ENCODE results near the gene C11orf68. TPM values are rescaled to one million over a fixed set of nuclear protein-coding genes. Genes with fewer than 3 reads are reported as not detected.
"Not testable (repeated sequence)": the region's sequence is repeated elsewhere in the genome, so short reads cannot be mapped to it uniquely, and the experiment has no call there.

Gene C11orf68
- total RNA-seq, 2 donors from 2014 or later: 14.1 to 18.1 TPM

DNA sequence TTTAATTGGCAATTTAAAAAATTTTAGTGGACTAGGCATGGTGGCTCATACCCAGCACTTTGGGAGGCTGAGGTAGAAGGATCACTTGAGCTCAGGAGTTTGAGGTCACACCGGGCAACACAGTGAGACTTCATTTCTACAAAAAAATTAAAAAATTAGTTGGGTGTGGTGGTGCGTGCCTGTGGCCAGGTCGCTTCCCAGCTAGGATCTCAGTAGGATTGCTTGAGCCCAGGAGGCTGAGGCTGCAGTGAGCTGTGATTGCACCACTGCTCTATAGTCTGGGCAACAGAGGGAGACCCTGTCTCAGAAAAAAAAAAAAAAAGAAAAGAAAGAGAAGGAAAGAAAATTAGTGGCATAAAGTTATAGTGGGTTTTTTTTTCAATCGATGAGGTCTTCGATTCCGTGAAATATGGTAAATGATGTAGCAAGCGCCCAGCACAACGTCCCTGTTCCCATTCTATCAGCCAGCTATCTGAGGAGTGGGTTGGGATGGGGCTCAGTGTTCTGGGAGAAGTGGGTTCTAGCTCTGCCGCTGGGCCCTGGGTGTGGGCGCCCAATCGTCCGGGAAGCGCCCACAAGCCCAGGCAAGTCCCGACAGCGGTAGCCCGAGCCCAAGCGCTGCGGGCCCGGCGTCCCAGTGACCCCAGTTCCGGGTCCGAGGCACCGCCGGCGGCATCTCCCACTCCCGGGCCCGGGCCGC is 20.1 kb downstream of the C11orf68 start:
- peaks cover 4% of the 10 kb centered on the region for H3K27me3 Mint-ChIP-seq
- H3K4me1 Mint-ChIP-seq: peaks cover 10% of the 10 kb centered on the region
- H3K36me3 Mint-ChIP-seq (ENCODE audit: low read depth): no peaks in the 10 kb centered on the region
- ATAC-seq (no peak), DNase-seq (no peak)
- no peaks in the 10 kb centered on the region for H3K9me3 ChIP-seq (ENCODE audit: control insufficient read depth, low read length, poor library complexity, severe bottlenecking)
- peak overlapping the region; percentile 45 for H3K27ac Mint-ChIP-seq
- H3K4me3 Mint-ChIP-seq: peak overlapping the region; percentile 71

DNA sequence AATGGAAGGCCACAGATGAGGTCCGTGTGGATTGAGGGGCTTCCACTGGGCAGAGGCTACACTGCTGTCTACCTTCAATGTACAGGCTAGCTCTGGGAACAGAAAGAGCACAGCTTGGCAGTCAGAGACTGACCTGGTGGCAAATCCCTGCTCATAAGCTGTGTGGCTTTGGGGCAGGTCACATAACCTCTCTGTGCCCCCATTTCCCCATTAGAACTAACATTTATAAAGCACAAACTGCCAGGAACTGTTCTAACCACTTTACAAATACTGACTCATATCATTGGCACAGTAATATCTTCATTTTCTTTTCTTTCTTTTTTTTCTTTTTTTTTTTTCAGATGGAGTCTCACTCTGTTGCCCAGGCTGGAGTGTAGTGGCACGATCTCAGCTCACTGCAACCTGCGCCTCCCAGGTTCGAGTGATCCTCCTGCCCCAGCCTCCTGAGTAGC is 21.8 kb downstream of the C11orf68 start:
- peaks cover 19% of the 10 kb centered on the region for H3K4me1 Mint-ChIP-seq
- H3K36me3 Mint-ChIP-seq (ENCODE audit: low read depth): no peaks in the 10 kb centered on the region
- peak overlapping the region; percentile 31 for H3K4me3 Mint-ChIP-seq
- ATAC-seq (no peak), DNase-seq (no peak)
- no peak overlapping the region for H3K27ac Mint-ChIP-seq
- no peaks in the 10 kb centered on the region for H3K27me3 Mint-ChIP-seq
- H3K9me3 ChIP-seq (ENCODE audit: control insufficient read depth, low read length, poor library complexity, severe bottlenecking): no peaks in the 10 kb centered on the region

DNA sequence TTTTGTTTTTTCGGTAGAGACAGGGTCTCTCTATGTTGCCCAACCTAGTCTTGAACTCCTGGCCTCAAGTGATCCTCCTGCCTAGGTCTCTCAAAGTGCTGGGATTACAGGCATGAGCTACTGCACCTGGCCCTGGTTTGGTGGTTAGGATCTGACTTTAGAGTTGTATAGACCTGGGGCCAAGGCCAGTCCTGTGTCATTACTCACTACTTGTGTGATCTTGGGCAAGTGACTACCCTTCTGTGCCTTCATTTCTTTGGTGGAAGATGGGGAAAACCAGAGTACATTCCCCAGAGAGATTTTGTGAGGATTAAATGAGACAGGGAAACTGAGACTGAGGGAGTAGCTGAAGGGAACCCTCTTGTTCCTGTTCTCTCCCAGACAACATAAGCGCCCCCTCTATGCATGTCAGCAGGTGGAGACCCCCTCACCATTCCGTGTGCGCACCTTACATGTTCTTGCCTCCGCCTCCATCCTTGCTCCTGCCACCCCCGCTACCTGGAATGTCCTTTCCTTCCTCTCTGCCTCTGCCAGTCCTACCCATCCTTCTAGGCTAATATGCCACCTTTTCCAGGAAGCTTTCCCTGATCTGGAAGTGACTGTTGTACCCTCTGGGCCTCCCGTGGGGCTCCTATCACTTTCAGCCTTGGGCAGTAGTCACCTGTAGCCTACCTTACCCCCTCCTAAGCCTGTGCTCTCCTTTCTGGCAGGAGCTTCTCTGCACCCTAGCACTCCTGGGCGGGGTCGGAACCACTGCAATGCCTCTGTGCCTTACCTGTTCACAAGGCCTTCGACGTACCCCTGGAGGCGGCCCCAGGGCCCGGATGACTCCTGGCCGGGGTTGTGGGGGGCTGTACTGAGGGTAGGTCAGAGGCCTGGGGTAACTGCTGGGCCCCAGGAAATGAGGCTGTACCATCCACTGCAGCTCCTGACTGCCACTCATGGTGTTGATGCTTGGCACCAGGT is 22.5 kb downstream of the C11orf68 start:
- Mint-ChIP-seq H3K4me1 (peaks cover 19% of the 10 kb centered on the region), H3K4me3 (peak overlapping the region; percentile 31), H3K27ac (peak overlapping the region; percentile 84), H3K27me3 (no peaks in the 10 kb centered on the region), H3K36me3 (ENCODE audit: low read depth) (no peaks in the 10 kb centered on the region)
- no peak for ATAC-seq
- DNase-seq: no peak
- no peaks in the 10 kb centered on the region for H3K9me3 ChIP-seq (ENCODE audit: control insufficient read depth, low read length, poor library complexity, severe bottlenecking)

GRCh38 chr11:65895482-65895981 is 23.3 kb downstream of the C11orf68 start:
- no peaks in the 10 kb centered on the region for H3K9me3 ChIP-seq (ENCODE audit: control insufficient read depth, low read length, poor library complexity, severe bottlenecking)
- Mint-ChIP-seq H3K27me3 (no peaks in the 10 kb centered on the region), H3K36me3 (ENCODE audit: low read depth) (no peaks in the 10 kb centered on the region), H3K4me3 (peak overlapping the region; percentile 3), H3K4me1 (peaks cover 19% of the 10 kb centered on the region), H3K27ac (peak overlapping the region; percentile 84)
- ATAC-seq (no peak), DNase-seq (no peak)

- Mint-ChIP-seq H3K27me3 (no peaks in the 10 kb centered on the region), H3K36me3 (ENCODE audit: low read depth) (no peaks in the 10 kb centered on the region), H3K27ac (peak overlapping the region; percentile 93), H3K4me3 (peak overlapping the region; percentile 95), H3K4me1 (peaks cover 31% of the 10 kb centered on the region)
- H3K9me3 ChIP-seq (ENCODE audit: control insufficient read depth, low read length, poor library complexity, severe bottlenecking): no peaks in the 10 kb centered on the region
- no peak for ATAC-seq
- no peak for DNase-seq
Measured at GRCh38 chr11:65894034-65894591, 24.7 kb downstream of the C11orf68 start.

DNA sequence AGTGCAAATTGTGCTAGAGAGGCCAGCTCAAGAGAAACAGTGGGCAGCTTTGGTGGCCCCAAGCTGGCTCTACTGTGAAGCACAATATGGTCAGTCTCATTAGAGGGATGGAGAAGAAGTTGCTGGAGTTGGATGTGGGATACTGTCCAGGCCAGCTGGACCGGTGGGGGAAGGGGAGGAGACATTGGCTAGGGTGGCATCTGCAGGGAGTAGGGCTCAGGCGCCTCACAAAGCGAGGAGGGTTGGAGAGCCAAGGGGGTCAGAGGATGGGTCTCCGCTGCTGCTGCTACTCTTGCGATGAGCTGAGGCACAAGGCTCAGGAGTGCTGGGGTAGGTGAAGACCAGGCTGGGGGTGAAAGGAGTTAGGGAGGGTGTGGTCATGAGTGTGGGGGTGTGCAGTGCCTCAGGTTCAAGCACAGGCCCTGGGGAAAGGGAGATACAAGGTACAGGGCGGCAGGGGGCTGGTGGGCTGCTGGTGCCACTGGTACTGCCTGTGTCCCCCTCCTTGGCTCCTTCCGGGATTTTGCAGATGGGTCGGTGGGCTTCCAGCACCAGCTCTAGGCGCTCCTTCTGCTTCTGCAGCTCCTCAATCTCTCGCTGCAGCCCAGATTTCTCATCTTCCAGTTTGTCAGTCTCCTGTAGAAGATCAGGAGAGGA is 26.1 kb downstream of the C11orf68 start:
- Mint-ChIP-seq H3K4me1 (peaks cover 40% of the 10 kb centered on the region), H3K27me3 (no peaks in the 10 kb centered on the region), H3K36me3 (ENCODE audit: low read depth) (no peaks in the 10 kb centered on the region), H3K4me3 (peak overlapping the region; percentile 95), H3K27ac (peak overlapping the region; percentile 98)
- H3K9me3 ChIP-seq (ENCODE audit: control insufficient read depth, low read length, poor library complexity, severe bottlenecking): no peaks in the 10 kb centered on the region
- no peak for DNase-seq
- ATAC-seq: no peak

DNA sequence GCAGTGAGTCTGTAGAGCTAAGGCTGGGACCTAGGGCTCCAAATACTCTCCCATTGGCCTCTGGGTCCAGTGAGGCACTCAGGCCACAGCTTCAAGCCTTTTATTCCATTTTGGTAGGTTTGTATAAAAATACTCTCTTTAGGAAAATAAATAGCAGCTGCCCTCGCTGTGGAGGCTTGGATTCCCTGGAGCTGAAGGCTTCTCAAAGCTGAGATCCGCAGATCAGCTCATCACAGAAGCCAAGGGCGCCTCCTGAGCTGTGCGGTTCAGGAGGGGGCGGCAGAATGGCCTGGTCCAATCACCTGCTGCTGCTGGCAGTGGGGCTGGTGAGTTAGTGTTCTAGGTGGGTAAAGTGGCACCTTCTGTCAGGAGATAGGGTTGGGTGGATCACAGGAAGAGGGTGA is 26.7 kb downstream of the C11orf68 start:
- ATAC-seq; H3K27me3 Mint-ChIP-seq; H3K36me3 Mint-ChIP-seq (ENCODE audit: low read depth); H3K9me3 ChIP-seq (ENCODE audit: control insufficient read depth, low read length, poor library complexity, severe bottlenecking); DNase-seq: not testable (repeated sequence)
- Mint-ChIP-seq H3K4me1 (peaks cover 45% of the 10 kb centered on the region), H3K27ac (peak overlapping the region; percentile 98), H3K4me3 (peak overlapping the region; percentile 95)

GRCh38 chr11:65891219-65892136 is 27.4 kb downstream of the C11orf68 start:
- ATAC-seq (no peak), DNase-seq (no peak)
- no peaks in the 10 kb centered on the region for H3K9me3 ChIP-seq (ENCODE audit: control insufficient read depth, low read length, poor library complexity, severe bottlenecking)
- H3K36me3 Mint-ChIP-seq (ENCODE audit: low read depth): no peaks in the 10 kb centered on the region
- H3K4me3 Mint-ChIP-seq: peak overlapping the region; percentile 95
- H3K27me3 Mint-ChIP-seq: no peaks in the 10 kb centered on the region
- peak overlapping the region; percentile 98 for H3K27ac Mint-ChIP-seq
- peaks cover 51% of the 10 kb centered on the region for H3K4me1 Mint-ChIP-seq

DNA sequence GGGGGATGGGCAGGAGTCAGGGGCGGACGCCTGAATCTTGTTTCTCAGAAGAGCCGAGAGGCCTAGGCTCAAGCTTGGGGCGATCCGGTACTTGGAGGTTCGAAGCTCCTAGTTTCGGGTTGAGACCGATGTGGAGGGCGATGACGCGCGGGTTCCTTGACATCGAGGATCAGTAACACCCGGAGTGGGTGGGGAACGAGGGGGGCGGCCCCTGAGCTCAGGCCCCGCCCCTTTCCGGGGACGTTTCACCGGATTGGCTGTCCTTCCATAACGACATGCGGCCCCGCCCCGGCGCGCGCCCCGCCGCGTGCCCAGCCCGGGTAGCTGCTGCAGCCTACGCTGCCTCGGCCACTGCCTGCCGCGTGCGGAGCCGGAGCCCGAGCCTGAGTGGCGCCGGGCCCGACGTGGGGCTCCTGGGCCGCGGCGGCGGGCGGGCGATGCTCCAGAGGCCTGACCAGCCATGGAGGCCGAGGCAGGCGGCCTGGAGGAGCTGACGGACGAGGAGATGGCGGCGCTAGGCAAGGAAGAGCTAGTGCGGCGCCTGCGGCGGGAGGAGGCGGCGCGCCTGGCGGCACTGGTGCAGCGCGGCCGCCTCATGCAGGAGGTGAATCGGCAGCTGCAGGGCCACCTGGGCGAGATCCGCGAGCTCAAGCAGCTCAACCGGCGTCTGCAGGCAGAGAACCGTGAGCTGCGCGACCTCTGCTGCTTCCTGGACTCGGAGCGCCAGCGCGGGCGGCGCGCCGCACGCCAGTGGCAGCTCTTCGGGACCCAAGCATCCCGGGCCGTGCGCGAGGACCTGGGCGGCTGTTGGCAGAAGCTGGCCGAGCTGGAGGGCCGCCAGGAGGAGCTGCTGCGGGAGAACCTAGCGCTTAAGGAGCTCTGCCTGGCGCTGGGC is 28.3 kb downstream of the C11orf68 start, which contains the start of gene CCDC85B:
CCDC85B (plus strand) TSS at position 350 of the 895 bp plus-strand sequence; CDS start at position 461, 111 bp downstream.
- H3K36me3 Mint-ChIP-seq (ENCODE audit: low read depth): no peaks in the 10 kb centered on the region
- peak; percentile 96 to 98 (median 97) for DNase-seq
- H3K27me3 Mint-ChIP-seq: no peaks in the 10 kb centered on the region
- H3K9me3 ChIP-seq (ENCODE audit: control insufficient read depth, low read length, poor library complexity, severe bottlenecking): no peaks in the 10 kb centered on the region
- peak within 1 kb of the TSS; percentile 98 for H3K27ac Mint-ChIP-seq
- H3K4me3 Mint-ChIP-seq: peak within 1 kb of the TSS; percentile 95
- peaks cover 52% of the 10 kb centered on the region for H3K4me1 Mint-ChIP-seq
- peak; percentile 77 for ATAC-seq

GRCh38 chr11:65888163-65888814 is 30.6 kb downstream of the C11orf68 start, which contains the start of gene FIBP:
TSS of gene FIBP (minus strand) at chr11:65888471. CDS start at chr11:65888418, 53 bp downstream.
- no peaks in the 10 kb centered on the region for H3K27me3 Mint-ChIP-seq
- no peaks in the 10 kb centered on the region for H3K9me3 ChIP-seq (ENCODE audit: control insufficient read depth, low read length, poor library complexity, severe bottlenecking)
- peaks cover 48% of the 10 kb centered on the region for H3K4me1 Mint-ChIP-seq
- H3K27ac Mint-ChIP-seq: peak within 1 kb of the TSS; percentile 98
- peak; percentile 64 for ATAC-seq
- DNase-seq: peak; percentile 88 to 94 (median 94)
- peak within 1 kb of the TSS; percentile 95 for H3K4me3 Mint-ChIP-seq
- peaks cover 3% of the 10 kb centered on the region for H3K36me3 Mint-ChIP-seq (ENCODE audit: low read depth)
